ENCODE data around the gene PARD6G.

The PARD6G gene

GRCh38 chr18:80140455-80140985 is 106.8 kb downstream of the PARD6G start:
- DNase-seq = no peak

GRCh38 chr18:80137976-80138375 is 109.3 kb downstream of the PARD6G start:
- DNase-seq = no peak

GRCh38 chr18:80137137-80137536 is 110.2 kb downstream of the PARD6G start:
- no peak for DNase-seq

- no peak for DNase-seq
Measured at GRCh38 chr18:80136679-80137078, 110.6 kb downstream of the PARD6G start.

GRCh38 chr18:80135136-80135535 is 112.2 kb downstream of the PARD6G start:
- no peak for DNase-seq

GRCh38 chr18:80133124-80133523 is 114.2 kb downstream of the PARD6G start:
- no peak for DNase-seq

GRCh38 chr18:80132180-80132812 is 115.0 kb downstream of the PARD6G start:
- DNase-seq = no peak

GRCh38 chr18:80130555-80130954 is 116.8 kb downstream of the PARD6G start:
- no peak for DNase-seq

GRCh38 chr18:80129672-80130367 is 117.5 kb downstream of the PARD6G start:
- DNase-seq = no peak

- no peak for DNase-seq
Measured at GRCh38 chr18:80127635-80128034, 119.7 kb downstream of the PARD6G start.

- DNase-seq = no peak
Measured at GRCh38 chr18:80126797-80127196, 120.5 kb downstream of the PARD6G start.

GRCh38 chr18:80124131-80124530 is 123.2 kb downstream of the PARD6G start:
- DNase-seq = no peak

GRCh38 chr18:80120932-80121331 is 126.4 kb downstream of the PARD6G start:
- DNase-seq = no peak

- no peak for DNase-seq
Measured at GRCh38 chr18:80119111-80119510, 128.2 kb downstream of the PARD6G start.

GRCh38 chr18:80115035-80115434 is 132.3 kb downstream of the PARD6G start:
- no peak for DNase-seq

GRCh38 chr18:80112624-80113248 is 134.6 kb downstream of the PARD6G start:
- DNase-seq = no peak

- no peak for DNase-seq
Measured at GRCh38 chr18:80109676-80110078, 137.6 kb downstream of the PARD6G start.

- DNase-seq = peak; percentile 46
Measured at GRCh38 chr18:80108739-80109675, 138.3 kb downstream of the PARD6G start, which contains the start of gene ADNP2. TSS of gene ADNP2 (plus strand) at chr18:80109262. CDS start at chr18:80117543, 8,281 bp downstream.

GRCh38 chr18:80108121-80108536 is 139.2 kb downstream of the PARD6G start:
- no peak for DNase-seq

GRCh38 chr18:80107426-80107825 is 139.9 kb downstream of the PARD6G start:
- DNase-seq = no peak

All from activated gamma-delta T cell (primary cell).